ENCODE results near the gene VGLL4.

VGLL4 gene

GRCh38 chr3:11578169-11578568, 65.5 kb downstream of the VGLL4 start:
- Histone ChIP-seq H3K9me3 (ENCODE audit: insufficient read depth, low read length, severe bottlenecking) (no peaks in the 10 kb centered on the region), H3K27ac (ENCODE audit: low read length) (no peak overlapping the region), H3K36me3 (ENCODE audit: insufficient read depth, low read length) (peaks cover 50% of the 10 kb centered on the region), H3K4me2 (ENCODE audit: insufficient read depth, low read length) (no peak overlapping the region), H3K27me3 (ENCODE audit: insufficient read depth, low read length, poor library complexity) (no peaks in the 10 kb centered on the region), H3K4me1 (ENCODE audit: insufficient read depth, low read length) (peaks cover 3% of the 10 kb centered on the region; the same call in 1 of the 2 replicates), H4K20me1 (ENCODE audit: insufficient read depth, low read length) (peaks cover 92% of the 10 kb centered on the region), H3K79me2 (ENCODE audit: insufficient read depth, low read length) (peaks cover 98% of the 10 kb centered on the region), H2AFZ (ENCODE audit: low read depth, low read length) (no peak overlapping the region), H3K4me3 (ENCODE audit: low read depth in 1 of 2, low read length in 2 of 2) (no peak overlapping the region), H3K9ac (ENCODE audit: low read depth, low read length) (no peak overlapping the region)
- TF ChIP-seq CTCF (IDR thresholded peaks at IDR 0.05; ENCODE audit: borderline replicate concordance, extremely low read depth, low read length, poor library complexity, severe bottlenecking), result no peak
- DNase-seq (no peak), ATAC-seq (ENCODE audit: insufficient read depth, low read depth) (no peak)

- no peak overlapping the region for H3K9ac ChIP-seq (ENCODE audit: low read depth, low read length)
- H3K4me2 ChIP-seq (ENCODE audit: insufficient read depth, low read length), result no peak overlapping the region
These were observed 67.3 kb downstream of the VGLL4 start for GRCh38 chr3:11576453-11576852.

GRCh38 chr3:11575677-11576076, 68.0 kb downstream of the VGLL4 start:
- Histone ChIP-seq H4K20me1 (ENCODE audit: insufficient read depth, low read length) (peaks cover 86% of the 10 kb centered on the region), H3K4me2 (ENCODE audit: insufficient read depth, low read length) (no peak overlapping the region), H2AFZ (ENCODE audit: low read depth, low read length) (no peak overlapping the region), H3K36me3 (ENCODE audit: insufficient read depth, low read length) (peaks cover 65% of the 10 kb centered on the region), H3K9ac (ENCODE audit: low read depth, low read length) (no peak overlapping the region), H3K4me1 (ENCODE audit: insufficient read depth, low read length) (no peaks in the 10 kb centered on the region), H3K4me3 (ENCODE audit: low read depth in 1 of 2, low read length in 2 of 2) (no peak overlapping the region), H3K9me3 (ENCODE audit: insufficient read depth, low read length, severe bottlenecking) (no peaks in the 10 kb centered on the region), H3K79me2 (ENCODE audit: insufficient read depth, low read length) (peaks cover 97% of the 10 kb centered on the region), H3K27ac (ENCODE audit: low read length) (no peak overlapping the region), H3K27me3 (ENCODE audit: insufficient read depth, low read length, poor library complexity) (no peaks in the 10 kb centered on the region)
- TF ChIP-seq EZH2 (IDR thresholded peaks at IDR 0.05; ENCODE audit: borderline replicate concordance, low read depth, low read length, severe bottlenecking) (no peak), CTCF (IDR thresholded peaks at IDR 0.05; ENCODE audit: borderline replicate concordance, extremely low read depth, low read length, poor library complexity, severe bottlenecking) (no peak)
- DNase-seq (no peak), ATAC-seq (ENCODE audit: insufficient read depth, low read depth) (no peak)

More at GRCh38 chr3:11576453-11576852, 67.3 kb downstream of the VGLL4 start:
- Histone ChIP-seq H3K27me3 (ENCODE audit: insufficient read depth, low read length, poor library complexity) (no peaks in the 10 kb centered on the region), H4K20me1 (ENCODE audit: insufficient read depth, low read length) (peaks cover 84% of the 10 kb centered on the region), H3K4me1 (ENCODE audit: insufficient read depth, low read length) (no peaks in the 10 kb centered on the region), H3K79me2 (ENCODE audit: insufficient read depth, low read length) (peaks cover 97% of the 10 kb centered on the region), H2AFZ (ENCODE audit: low read depth, low read length) (no peak overlapping the region), H3K4me3 (ENCODE audit: low read depth in 1 of 2, low read length in 2 of 2) (no peak overlapping the region), H3K9me3 (ENCODE audit: insufficient read depth, low read length, severe bottlenecking) (no peaks in the 10 kb centered on the region), H3K36me3 (ENCODE audit: insufficient read depth, low read length) (peaks cover 60% of the 10 kb centered on the region), H3K27ac (ENCODE audit: low read length) (no peak overlapping the region)
- DNase-seq (no peak), ATAC-seq (ENCODE audit: insufficient read depth, low read depth) (no peak)
- no peak for TF ChIP-seq CTCF (IDR thresholded peaks at IDR 0.05; ENCODE audit: borderline replicate concordance, extremely low read depth, low read length, poor library complexity, severe bottlenecking)
- TF ChIP-seq EZH2 (IDR thresholded peaks at IDR 0.05; ENCODE audit: borderline replicate concordance, low read depth, low read length, severe bottlenecking), result no peak
